GM21447 (cell line): ENCODE results near the gene EFNA4.
A peak's percentile ranks its signal among the peaks of the same experiment; 100 is the strongest.

Source experiments
- ATAC-seq: cut with Tn5 transposase; IDR thresholded peaks from one replicate; pipeline ENCODE4 v1.9.1; 2021; ENCODE audit not compliant: unreplicated experiment

The EFNA4 gene

DNA sequence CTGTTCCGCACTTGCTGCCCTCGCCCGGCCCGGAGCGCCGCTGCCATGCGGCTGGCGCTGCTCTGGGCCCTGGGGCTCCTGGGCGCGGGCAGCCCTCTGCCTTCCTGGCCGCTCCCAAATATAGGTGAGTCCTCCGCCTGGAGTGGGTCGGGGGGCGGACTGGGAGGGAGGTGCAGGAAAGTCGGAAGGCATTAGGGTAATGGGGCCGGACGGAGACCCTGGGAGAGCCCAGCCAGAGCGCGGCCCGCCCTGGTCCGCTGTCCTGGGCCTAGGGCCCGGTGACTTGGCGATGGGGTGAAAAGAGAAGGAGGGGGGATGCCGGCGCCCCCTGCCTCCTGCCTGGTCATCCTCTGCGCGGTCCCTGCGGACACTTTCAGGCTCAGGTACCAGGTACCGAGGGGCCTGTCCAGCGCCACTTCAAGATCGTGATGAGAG is 12.2 kb upstream of the EFNA4 start:
- no peak for ATAC-seq

DNA sequence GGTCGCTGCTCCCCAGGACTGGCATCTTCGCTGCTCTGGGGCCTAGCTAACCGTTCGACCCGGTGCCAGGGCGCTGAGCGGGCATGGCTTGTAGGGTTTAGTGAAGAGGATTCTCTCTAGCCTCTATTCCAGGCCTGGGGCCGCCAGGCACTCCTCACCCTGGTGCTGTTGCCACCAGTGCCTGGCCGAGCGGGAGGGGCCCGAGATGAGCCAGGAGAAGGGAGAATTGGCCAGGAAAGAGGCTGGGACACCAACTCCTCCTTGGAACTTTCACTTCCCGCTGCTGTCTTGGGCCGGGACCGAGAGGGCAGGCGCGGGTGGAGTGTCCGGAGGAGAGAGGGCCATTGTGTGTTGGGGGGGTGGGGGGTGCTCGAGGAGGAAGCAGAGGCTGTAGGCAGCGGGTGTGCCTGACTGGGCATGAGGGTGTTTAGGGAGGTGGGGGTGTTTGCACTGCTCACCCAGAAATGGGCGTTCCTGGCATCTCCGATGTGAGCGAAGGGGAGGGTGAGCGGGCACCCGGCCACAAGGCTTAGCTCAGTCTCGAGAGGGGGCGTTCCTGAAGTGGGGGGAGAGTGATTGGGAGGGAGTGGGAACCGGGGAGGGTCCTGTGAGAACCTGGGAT is 11.7 kb upstream of the EFNA4 start:
- no peak for ATAC-seq

DNA sequence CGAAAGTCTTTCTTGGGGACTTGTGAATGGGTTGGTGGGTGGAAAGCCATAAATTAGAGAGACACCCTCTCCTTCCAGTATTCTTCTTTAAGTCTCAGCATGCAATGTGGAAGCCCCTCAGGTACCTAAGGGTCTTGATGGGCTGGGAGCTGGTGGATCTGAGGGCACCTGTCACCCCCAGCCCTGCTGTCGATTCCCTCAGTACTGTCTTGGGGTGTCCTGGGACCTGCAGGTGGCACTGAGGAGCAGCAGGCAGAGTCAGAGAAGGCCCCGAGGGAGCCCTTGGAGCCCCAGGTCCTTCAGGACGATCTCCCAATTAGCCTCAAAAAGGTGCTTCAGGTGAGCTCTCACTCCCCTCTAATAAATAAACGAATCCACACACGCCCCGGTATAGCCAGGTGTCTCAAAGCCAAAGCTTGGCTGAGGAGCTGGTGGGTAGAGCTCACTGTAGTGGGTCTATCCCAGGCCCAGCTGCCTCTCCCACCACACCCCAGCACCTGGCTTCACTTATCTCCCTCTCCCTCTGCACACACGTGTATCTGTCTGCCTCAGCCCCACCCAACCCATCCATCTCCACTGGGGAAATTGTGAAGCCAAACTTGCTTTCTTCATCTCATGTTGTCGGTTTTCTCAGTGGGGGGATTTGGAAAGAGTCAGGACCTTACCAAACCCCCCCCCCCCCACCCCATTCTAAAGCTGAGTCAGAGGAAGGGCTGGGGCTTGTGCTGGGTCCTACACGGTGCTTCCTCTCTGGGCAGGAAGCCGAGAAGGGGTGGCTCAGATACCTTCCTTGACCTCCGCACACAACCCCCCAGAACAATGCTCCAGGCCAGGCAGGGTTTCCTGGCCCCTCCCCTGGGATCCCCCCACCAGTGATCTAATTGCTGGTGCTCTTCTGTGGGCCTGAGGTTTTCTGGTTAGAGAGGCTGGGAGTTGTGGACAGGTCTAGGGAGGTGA is 10.8 kb upstream of the EFNA4 start:
- ATAC-seq, result no peak

DNA sequence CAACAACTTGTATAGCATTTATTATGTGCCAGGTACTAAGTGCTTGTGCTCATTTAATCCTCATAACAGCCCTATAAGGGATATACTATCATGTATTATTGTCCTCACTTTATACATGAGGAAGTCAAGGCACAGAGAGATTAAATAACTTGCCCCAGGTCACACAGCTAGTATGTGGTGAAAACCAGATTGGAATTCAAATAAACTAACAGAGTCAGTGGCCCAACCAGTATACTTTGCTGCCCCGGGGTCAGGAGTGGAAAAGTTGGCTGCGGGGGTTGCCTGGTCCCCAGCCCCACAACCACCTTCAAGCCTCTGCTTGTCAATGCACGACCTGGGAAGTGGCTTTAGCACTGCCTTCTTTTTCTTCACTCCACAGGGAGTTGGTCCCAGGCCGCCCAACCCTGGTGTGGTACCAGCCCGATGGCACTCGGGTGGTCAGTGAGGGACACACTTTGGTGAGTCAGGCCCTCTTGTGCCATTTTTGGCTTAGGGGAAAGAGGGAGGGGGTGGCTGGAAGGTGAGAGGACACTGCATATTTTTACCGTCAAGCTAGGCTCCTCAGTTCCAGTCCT is 9.9 kb upstream of the EFNA4 start:
- ATAC-seq, result no peak

DNA sequence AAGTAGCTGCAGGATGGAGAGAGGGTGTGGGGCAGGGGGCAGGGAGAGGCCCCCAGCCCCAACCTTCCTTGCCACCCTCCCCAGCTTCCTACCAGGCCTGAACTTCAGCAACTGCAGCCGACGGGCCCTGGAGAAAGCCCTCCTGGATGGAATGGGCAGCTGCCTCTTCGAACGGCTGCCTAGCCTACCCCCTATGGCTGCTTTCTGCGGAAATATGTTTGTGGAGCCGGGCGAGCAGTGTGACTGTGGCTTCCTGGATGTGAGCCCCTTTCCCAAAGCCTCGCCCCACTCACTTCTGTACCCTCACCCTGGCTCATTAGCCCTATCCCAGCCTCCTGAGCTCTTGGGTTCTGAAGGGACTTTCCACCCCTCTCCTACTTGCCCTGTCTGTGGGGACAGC is 6.4 kb upstream of the EFNA4 start:
- no peak for ATAC-seq

DNA sequence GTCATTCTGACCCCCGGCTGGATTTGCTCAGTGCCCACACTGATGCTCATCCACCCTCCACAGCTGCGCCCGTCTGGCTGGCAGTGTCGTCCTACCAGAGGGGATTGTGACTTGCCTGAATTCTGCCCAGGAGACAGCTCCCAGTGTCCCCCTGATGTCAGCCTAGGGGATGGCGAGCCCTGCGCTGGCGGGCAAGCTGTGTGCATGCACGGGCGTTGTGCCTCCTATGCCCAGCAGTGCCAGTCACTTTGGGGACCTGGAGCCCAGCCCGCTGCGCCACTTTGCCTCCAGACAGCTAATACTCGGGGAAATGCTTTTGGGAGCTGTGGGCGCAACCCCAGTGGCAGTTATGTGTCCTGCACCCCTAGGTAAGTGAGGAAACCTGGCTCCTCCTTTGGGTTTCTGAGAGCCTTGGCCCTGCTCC is 5.7 kb upstream of the EFNA4 start:
- ATAC-seq, result no peak

DNA sequence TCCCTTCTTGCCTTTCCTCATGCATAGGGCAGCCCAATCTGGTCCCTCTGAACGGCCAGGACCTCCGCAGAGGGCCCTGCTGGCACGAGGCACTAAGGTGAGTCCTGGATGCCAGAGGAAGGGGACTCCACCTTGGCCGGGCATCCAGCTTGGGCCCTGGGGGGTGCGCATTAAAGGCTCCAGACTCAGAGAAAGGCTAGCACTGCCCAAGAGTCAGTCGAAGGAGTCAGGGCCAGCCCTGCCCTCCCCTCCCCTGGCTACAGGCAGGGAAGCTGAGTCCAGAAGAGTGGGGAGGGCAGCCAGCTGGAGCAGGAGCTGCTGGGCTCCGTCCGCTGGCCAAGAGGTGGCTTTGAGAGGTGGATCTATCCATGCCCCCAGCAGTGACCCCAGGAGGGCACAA is 2.8 kb upstream of the EFNA4 start:
- no peak for ATAC-seq

GRCh38 chr1:155061381-155062150 is 2.0 kb upstream of the EFNA4 start:
- peak; percentile 33 for ATAC-seq

- no peak for ATAC-seq
Measured at GRCh38 chr1:155062151-155062686, 1.3 kb upstream of the EFNA4 start.

DNA sequence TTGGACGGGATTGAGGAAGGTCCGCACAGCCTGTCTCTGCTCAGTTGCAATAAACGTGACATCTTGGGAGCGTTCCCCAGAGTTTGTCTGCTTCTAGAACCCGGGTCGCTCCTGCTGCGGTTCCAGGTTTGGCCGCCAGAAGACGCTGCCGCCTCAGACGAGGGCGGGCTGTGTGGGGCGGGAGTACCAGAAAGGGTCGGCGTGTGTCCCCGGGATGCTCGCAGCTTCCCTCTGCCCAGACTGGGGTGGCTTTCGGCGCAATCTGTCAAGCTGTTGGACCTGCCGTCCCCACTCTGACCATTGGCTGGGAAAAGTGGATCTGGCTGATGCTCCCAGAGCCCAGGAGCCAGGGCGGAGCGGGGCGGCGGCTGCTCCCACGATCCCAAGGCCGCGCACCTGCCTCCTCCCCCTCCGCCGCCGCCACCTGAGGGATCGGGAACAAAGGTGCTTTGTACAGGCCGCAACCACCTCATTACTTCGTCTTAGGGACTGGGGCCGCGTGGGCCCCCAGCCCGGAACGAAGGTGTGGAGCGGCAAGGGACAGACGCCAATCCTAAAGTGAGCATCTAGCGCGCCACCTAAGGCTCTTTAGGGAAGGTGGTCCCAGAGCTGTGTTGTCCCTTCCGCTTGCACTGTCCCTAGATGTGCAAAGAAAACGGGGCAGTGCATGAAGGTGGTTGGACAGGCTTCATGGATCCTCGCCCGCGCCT is 683 bp upstream of the EFNA4 start:
- no peak for ATAC-seq

DNA sequence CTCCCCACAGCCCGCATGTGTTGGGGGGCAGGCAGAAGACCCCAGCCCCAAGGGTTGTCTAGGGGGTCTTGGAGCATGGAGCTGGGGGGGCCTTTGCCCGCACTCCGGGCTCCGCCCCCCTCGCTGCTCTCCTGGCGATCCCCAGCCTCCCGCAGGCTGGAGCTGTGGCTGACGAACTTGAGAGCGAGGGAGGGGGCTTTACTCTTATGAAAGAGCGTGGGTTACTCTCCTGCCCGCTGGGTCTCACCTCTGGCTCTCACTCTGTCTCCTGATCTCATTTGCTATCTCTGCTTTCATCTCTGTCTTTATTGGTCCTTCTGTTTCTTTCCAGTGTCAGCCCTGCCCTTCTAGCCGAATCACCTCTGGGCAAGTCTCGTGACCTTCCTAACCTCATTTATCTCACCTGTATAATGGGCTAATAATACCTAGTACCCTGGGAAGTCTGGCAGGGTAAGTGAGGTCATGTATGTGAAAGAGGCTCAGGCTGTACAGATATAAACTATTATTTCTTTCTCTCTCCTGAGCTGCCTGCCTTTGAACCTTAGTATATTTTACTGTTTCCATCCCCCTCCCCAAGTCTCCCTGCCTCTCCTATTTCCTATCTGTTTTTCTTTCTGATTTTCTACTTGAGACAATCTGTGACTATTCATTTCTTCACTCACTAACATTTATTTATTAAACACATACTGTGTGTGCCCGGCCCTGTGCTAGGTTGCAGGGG is 731 bp downstream of the EFNA4 start:
- no peak for ATAC-seq

DNA sequence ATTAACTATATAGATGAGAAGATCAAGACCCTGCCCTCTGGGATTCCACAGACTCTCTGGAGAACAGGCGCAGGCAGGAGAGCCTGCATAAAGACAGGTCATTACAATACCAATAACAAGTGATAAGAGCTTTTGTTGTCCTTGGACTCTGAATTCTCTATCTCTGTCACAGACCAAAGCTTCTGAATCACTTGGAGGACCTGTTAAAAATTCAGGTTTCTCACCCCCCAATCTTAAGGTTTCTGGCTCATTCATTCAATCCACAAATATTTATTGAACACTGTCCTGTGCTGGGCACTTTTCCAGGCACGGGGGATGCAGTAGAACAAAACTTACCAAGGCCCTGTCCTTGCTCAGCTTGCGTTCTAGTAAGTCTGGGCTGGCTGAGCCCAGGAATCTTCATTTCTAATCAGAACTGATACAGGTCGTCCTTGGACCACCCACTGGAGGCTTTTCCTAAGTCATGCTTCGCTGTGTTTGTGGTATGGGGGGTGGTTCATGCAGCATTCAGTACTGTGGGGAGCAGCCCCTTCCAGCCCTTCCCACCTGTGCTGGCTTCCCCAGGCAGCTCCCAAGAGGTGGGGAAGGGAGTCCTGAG is 1.4 kb downstream of the EFNA4 start:
- ATAC-seq, result no peak

DNA sequence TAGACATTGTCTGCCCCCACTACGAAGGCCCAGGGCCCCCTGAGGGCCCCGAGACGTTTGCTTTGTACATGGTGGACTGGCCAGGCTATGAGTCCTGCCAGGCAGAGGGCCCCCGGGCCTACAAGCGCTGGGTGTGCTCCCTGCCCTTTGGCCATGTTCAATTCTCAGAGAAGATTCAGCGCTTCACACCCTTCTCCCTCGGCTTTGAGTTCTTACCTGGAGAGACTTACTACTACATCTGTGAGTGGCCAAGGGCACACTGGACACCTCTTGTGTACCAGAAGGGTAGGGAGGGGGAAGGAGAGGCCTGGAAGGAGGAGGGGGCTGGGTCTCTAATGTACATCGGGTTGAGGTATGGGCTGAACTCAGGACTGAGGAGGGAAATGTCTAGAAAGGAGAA is 3.2 kb downstream of the EFNA4 start:
- ATAC-seq, result no peak

DNA sequence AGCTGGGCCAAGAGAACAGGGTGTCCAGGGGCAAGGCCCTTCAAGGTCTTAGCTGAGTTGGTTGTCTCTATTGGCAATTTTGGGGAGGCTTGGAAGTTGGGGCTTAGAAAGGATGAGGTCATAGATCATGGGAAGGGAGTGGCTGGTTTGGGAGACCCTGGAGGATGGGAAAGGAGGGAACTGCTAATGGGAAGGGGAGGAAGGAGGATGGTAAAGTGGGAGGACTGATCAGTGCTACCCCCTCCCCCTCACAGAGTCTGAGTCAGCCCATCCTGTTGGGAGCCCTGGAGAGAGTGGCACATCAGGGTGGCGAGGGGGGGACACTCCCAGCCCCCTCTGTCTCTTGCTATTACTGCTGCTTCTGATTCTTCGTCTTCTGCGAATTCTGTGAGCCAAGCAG is 5.1 kb downstream of the EFNA4 start:
- ATAC-seq, result no peak

DNA sequence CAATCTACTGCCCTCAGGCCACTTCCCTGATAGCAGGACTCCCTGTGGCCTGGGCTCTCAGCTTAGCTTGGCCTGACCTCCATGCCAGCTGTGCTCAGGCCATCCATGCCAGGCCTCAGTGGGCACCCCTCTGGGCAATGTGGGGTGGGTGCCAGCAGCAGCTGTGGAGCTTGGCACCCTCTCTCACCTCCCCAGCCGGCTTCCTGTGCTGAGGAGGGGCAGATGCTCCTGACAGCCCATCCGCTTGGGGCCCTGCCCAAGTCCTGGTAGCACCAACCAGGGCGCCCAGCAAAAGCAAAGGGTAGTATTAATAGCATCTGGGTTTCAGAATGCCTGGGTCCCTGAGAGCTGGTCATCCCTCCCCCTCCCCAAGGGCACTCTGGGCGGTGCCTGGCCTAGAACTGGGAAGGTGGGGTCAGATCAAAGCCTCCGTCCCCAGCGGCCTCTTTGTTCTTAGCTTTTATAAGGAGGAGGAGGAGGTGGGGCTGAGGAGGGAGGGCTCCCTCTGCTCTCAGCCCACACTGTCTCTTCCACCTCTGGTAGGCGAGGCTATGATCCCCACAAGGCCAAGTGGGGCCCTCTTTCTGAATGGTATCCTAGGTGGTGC is 6.1 kb downstream of the EFNA4 start:
- ATAC-seq, result no peak

- ATAC-seq, result no peak
Measured at GRCh38 chr1:155070158-155070621, 6.7 kb downstream of the EFNA4 start.

- peak; percentile 53 for ATAC-seq
Measured at GRCh38 chr1:155070721-155071569, 7.4 kb downstream of the EFNA4 start.

DNA sequence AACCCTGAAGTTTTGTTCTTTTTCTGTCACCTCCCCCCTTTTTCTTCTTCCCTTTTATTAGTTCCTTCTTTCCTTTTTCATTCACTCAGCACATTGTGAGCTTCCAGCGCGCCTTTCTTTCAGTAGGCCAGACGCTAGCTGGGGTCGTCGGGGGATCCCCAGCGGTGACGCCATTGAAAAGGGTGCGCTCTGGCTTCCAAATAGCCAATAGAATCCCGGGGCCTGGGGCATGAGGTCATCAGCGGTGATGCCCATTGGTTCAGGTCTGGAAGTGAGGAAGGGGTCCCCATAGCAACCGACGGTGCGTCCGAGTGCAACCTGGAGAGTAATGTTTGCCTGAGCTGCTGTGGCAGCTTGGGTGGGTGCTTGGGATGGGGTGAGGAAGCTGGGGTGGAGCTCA is 8.2 kb downstream of the EFNA4 start:
- no peak for ATAC-seq
